Trophoblast cell (in vitro differentiated cells and primary cell): ENCODE measurements around the gene DNAH5.

Experiments used
- DNase-seq, 2 donors: peaks; one replicate each; pipeline ENCODE4 v3.0.0-alpha.2; 2016
- H2AFZ ChIP-seq: 2 replicates; pipeline ENCODE4 v1.6.1; 2013; ENCODE audit warnings: low read length, moderate library complexity, mild to moderate bottlenecking; ENCODE audit not compliant: insufficient read depth, poor library complexity
- H2AK5ac ChIP-seq: 2 replicates; pipeline ENCODE4 v1.6.1; 2013; ENCODE audit warnings: mild to moderate bottlenecking, low read length
- H2BK120ac ChIP-seq: 2 replicates; pipeline ENCODE4 v1.6.1; 2013; ENCODE audit warnings: low read length, mild to moderate bottlenecking, moderate library complexity; ENCODE audit not compliant: insufficient read depth, poor library complexity
- H2BK12ac ChIP-seq: 2 replicates; pipeline ENCODE4 v1.6.1; 2013; ENCODE audit warnings: mild to moderate bottlenecking, low read length, moderate library complexity
- H2BK5ac ChIP-seq: 2 replicates; pipeline ENCODE4 v1.6.1; 2013; ENCODE audit warnings: low read length, low read depth, moderate library complexity, mild to moderate bottlenecking; ENCODE audit not compliant: poor library complexity
- H3K14ac ChIP-seq: 2 replicates; pipeline ENCODE4 v1.6.1; 2013; ENCODE audit warnings: mild to moderate bottlenecking, low read length
- H3K18ac ChIP-seq: 2 replicates; pipeline ENCODE4 v1.6.1; 2013; ENCODE audit warnings: mild to moderate bottlenecking, low read length
- H3K23ac ChIP-seq: 2 replicates; pipeline ENCODE4 v1.6.1; 2013; ENCODE audit warnings: low read length
- H3K27ac ChIP-seq: 2 replicates; pipeline ENCODE4 v1.5.1; 2013; ENCODE audit warnings: low read depth, mild to moderate bottlenecking, inconsistent platforms, low read length, moderate library complexity
- H3K27me3 ChIP-seq: 2 replicates; pipeline ENCODE4 v1.6.1; 2013; ENCODE audit warnings: inconsistent platforms, mild to moderate bottlenecking, low read length, moderate library complexity; ENCODE audit not compliant: insufficient read depth
- H3K36me3 ChIP-seq, 2 experiments: 1 replicate in 1 of 2; 2 replicates in 1 of 2; pipeline ENCODE4 v1.6.1; 2013; ENCODE audit warnings: low read length in 2 of 2, mild to moderate bottlenecking in 2 of 2, moderate library complexity in 1 of 2; ENCODE audit not compliant: insufficient read depth in 2 of 2, control insufficient read depth in 1 of 2
- H3K4ac ChIP-seq: 2 replicates; pipeline ENCODE4 v1.6.1; 2013; ENCODE audit warnings: low read depth, mild to moderate bottlenecking, low read length, moderate library complexity
- H3K4me1 ChIP-seq, 2 experiments: 1 replicate in 1 of 2; 2 replicates in 1 of 2; pipeline ENCODE4 v1.6.1; 2013; ENCODE audit warnings: low read length in 2 of 2, mild to moderate bottlenecking in 2 of 2, moderate library complexity in 1 of 2; ENCODE audit not compliant: insufficient read depth in 2 of 2, control insufficient read depth in 1 of 2
- H3K4me2 ChIP-seq: 2 replicates; pipeline ENCODE4 v1.6.1; 2013; ENCODE audit warnings: inconsistent platforms, mild to moderate bottlenecking, low read length, moderate library complexity
- H3K4me3 ChIP-seq: 2 replicates; pipeline ENCODE4 v1.5.1; 2013; ENCODE audit warnings: mild to moderate bottlenecking, low read depth, low read length, inconsistent platforms
- H3K79me1 ChIP-seq: one replicate; pipeline ENCODE4 v1.6.1; 2013; ENCODE audit warnings: low read length
- H3K79me2 ChIP-seq: 2 replicates; pipeline ENCODE4 v1.6.1; 2013; ENCODE audit warnings: low read length, mild to moderate bottlenecking; ENCODE audit not compliant: control insufficient read depth, insufficient read depth, poor library complexity
- H3K9ac ChIP-seq: 2 replicates; pipeline ENCODE4 v1.6.1; 2013; ENCODE audit warnings: mild to moderate bottlenecking, low read length
- H3K9me3 ChIP-seq: 2 replicates; pipeline ENCODE4 v1.6.1; 2013; ENCODE audit warnings: low read depth, mild to moderate bottlenecking, control low read depth, inconsistent platforms, low read length; ENCODE audit not compliant: insufficient read depth
- H4K12ac ChIP-seq: 2 replicates; pipeline ENCODE4 v1.6.1; 2013; ENCODE audit warnings: low read depth, mild to moderate bottlenecking, low read length, moderate library complexity
- H4K8ac ChIP-seq: 2 replicates; pipeline ENCODE4 v1.6.1; 2013; ENCODE audit warnings: low read depth, mild to moderate bottlenecking, low read length, moderate library complexity
- H4K91ac ChIP-seq: one replicate; pipeline ENCODE4 v1.6.1; 2013; ENCODE audit warnings: low read depth, mild to moderate bottlenecking, low read length, moderate library complexity
- WGBS: extraction: QIAGEN DNeasy Blood & Tissue Kit; methylation state at CpG from one replicate; pipeline ENCODE4 v1.1.7; 2013; ENCODE audit warnings: missing lambda C conversion rate; ENCODE audit not compliant: insufficient read length, insufficient coverage; ENCODE audit errors: extremely low coverage; 5-methylcytosine and 5-hydroxymethylcytosine counted together

DNAH5 gene

DNA sequence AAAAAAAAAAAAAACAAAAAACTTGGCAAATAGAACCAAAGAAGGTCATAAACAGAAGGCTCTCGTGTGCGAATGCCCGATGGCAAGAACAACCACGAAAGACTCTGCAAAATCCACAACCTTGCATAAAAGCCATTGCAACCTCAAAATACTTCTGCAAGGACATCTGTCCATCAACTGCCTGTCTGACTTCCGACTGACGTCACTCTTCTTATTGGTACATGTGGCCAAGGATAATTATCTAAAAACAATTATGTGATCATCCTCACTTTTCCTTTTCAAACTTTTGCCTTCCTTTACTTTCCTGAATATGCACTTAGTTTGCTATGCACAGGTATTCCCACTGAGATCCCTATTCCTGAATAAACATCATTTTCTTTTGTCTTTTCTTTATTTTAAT is 29.2 kb upstream of the DNAH5 start:
- Histone ChIP-seq H2BK5ac (no peak overlapping the region), H3K4ac (no peak overlapping the region), H2BK12ac (no peak overlapping the region), H3K9me3 (peaks cover 1% of the 10 kb centered on the region), H2AK5ac (no peak overlapping the region), H3K79me1 (no peaks in the 10 kb centered on the region), H3K18ac (no peak overlapping the region), H3K27me3 (no peaks in the 10 kb centered on the region), H3K4me3 (no peak overlapping the region), H4K12ac (no peak overlapping the region), H2AFZ (no peak overlapping the region), H3K9ac (no peak overlapping the region), H3K36me3 (no peaks in the 10 kb centered on the region), H3K79me2 (no peaks in the 10 kb centered on the region), H4K8ac (no peak overlapping the region), H3K14ac (no peak overlapping the region), H3K23ac (no peak overlapping the region), H3K4me2 (no peak overlapping the region), H2BK120ac (no peak overlapping the region), H3K27ac (no peak overlapping the region), H4K91ac (no peak overlapping the region), H3K4me1 (peaks cover 3 to 7% of the 10 kb centered on the region in 2 experiments)
- WGBS, result no CpG with 5 or more reads among the region's 6 CpGs
- no peak for DNase-seq

DNA sequence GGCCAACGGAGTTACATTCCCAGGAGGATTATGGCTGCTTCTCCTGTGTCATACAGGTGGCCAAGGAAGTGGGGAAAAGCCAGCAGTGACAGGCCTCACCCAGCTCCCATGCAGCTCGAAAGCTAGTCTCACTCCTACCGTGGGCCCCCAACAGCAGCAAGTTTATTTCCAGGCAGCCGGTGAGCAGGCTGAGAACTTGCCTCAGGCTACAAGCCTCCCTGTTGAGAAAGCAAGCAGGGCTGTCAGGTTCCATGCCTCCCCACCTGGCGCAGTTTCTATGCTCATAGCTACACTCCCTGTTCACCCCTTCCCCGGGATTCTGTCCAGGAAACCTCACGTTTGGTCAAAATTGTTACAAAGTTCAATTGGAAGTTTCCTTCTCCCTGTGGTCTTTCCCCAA is 27.5 kb upstream of the DNAH5 start:
- no peaks in the 10 kb centered on the region for H3K36me3 ChIP-seq
- no peak overlapping the region for H3K18ac ChIP-seq
- no peak overlapping the region for H4K8ac ChIP-seq
- H3K14ac ChIP-seq, result no peak overlapping the region
- no peak overlapping the region for H4K91ac ChIP-seq
- H3K23ac ChIP-seq, result no peak overlapping the region
- H3K4ac ChIP-seq, result no peak overlapping the region
- H3K27me3 ChIP-seq, result no peaks in the 10 kb centered on the region
- no peaks in the 10 kb centered on the region for H3K79me2 ChIP-seq
- H3K9me3 ChIP-seq, result peaks cover 1% of the 10 kb centered on the region
- peaks cover 3 to 7% of the 10 kb centered on the region in 2 experiments for H3K4me1 ChIP-seq
- no peak overlapping the region for H2BK120ac ChIP-seq
- H2AFZ ChIP-seq, result no peak overlapping the region
- H3K27ac ChIP-seq, result no peak overlapping the region
- no peak overlapping the region for H3K4me2 ChIP-seq
- no peak overlapping the region for H3K4me3 ChIP-seq
- DNase-seq, result peak; percentile 18 to 69
- H3K9ac ChIP-seq, result no peak overlapping the region
- WGBS, result no CpG with 5 or more reads among the region's 7 CpGs
- H4K12ac ChIP-seq, result no peak overlapping the region
- no peak overlapping the region for H2BK12ac ChIP-seq
- no peak overlapping the region for H2AK5ac ChIP-seq
- H2BK5ac ChIP-seq, result no peak overlapping the region
- H3K79me1 ChIP-seq, result no peaks in the 10 kb centered on the region

DNA sequence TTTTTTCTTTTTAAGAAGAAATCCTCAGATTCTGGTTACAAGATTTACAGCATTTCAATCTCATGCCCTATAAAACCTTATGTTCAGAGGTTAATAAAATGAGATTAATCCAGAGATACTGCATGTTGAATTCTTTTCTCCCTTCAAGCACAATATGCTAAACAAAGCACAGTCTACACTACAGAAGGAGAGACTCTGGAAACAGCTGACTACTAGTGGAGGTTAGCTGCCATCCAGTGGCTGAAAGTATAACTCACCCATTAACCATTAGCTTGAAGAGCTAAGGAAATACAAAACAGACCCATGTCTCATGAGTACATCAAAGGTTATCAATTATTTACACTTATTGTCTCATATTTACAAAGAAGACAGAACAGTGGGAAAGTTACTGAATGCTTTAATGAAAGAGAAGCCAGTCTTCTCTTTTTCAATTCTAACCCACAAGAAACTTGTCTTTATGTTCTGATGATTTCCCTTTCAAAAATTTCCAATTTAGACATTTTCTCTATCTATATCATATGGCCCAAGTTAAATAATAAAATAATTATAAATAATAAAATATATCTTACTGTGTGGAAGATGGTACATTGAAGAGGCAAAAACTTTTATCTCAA is 12.7 kb upstream of the DNAH5 start:
- Histone ChIP-seq H3K9me3 (peaks cover 2% of the 10 kb centered on the region), H3K14ac (no peak overlapping the region), H4K91ac (no peak overlapping the region), H2BK12ac (no peak overlapping the region), H2AFZ (no peak overlapping the region), H4K12ac (no peak overlapping the region), H3K36me3 (no peaks in the 10 kb centered on the region), H3K79me1 (no peaks in the 10 kb centered on the region), H3K27me3 (no peaks in the 10 kb centered on the region), H3K9ac (no peak overlapping the region), H3K4me1 (no peaks in the 10 kb centered on the region), H2BK120ac (no peak overlapping the region), H3K4me3 (no peak overlapping the region), H2AK5ac (no peak overlapping the region), H3K79me2 (no peaks in the 10 kb centered on the region), H3K4ac (no peak overlapping the region), H3K23ac (no peak overlapping the region), H3K27ac (no peak overlapping the region), H3K18ac (no peak overlapping the region), H3K4me2 (no peak overlapping the region), H4K8ac (no peak overlapping the region), H2BK5ac (no peak overlapping the region)
- peak; percentile 32 to 81 for DNase-seq

DNA sequence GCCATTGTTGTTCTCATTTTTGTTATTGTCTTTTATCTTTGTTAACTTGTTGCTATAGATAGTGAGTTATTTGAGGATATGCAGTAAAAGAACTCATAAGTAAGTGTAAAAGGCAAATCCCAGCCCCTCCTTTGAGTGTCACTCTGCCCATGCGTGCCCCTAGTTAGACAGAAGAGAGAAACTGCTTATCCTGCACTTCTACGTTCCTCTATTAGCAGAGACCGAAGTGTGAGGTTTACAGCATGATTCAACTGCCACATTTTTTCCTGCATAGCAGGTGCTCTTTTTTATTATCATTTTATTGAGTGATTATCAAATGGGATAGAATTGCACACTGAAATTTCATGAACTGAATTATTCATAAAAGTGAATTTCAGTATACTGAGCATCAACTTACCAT is 12.0 kb upstream of the DNAH5 start:
- H3K4me3 ChIP-seq, result no peak overlapping the region
- H2AK5ac ChIP-seq, result no peak overlapping the region
- H2BK5ac ChIP-seq, result no peak overlapping the region
- H3K4ac ChIP-seq, result no peak overlapping the region
- no peaks in the 10 kb centered on the region for H3K79me2 ChIP-seq
- H2BK120ac ChIP-seq, result no peak overlapping the region
- H4K12ac ChIP-seq, result no peak overlapping the region
- H3K14ac ChIP-seq, result no peak overlapping the region
- DNase-seq, result no peak
- H3K9me3 ChIP-seq, result peaks cover 2% of the 10 kb centered on the region
- H3K36me3 ChIP-seq, result no peaks in the 10 kb centered on the region
- H3K27ac ChIP-seq, result no peak overlapping the region
- H4K8ac ChIP-seq, result no peak overlapping the region
- H3K9ac ChIP-seq, result no peak overlapping the region
- no peak overlapping the region for H3K18ac ChIP-seq
- no peak overlapping the region for H3K4me2 ChIP-seq
- no peaks in the 10 kb centered on the region for H3K4me1 ChIP-seq
- H2BK12ac ChIP-seq, result no peak overlapping the region
- WGBS, result no CpG with 5 or more reads among the region's 3 CpGs
- H3K23ac ChIP-seq, result no peak overlapping the region
- H2AFZ ChIP-seq, result no peak overlapping the region
- H4K91ac ChIP-seq, result no peak overlapping the region
- no peaks in the 10 kb centered on the region for H3K79me1 ChIP-seq
- no peaks in the 10 kb centered on the region for H3K27me3 ChIP-seq
